HepG2 (cell line): ENCODE results near the gene SETD2. TPM values are rescaled to one million over a fixed set of nuclear protein-coding genes. Genes with fewer than 3 reads are reported as not detected.
A peak's percentile ranks its signal among the peaks of the same experiment; 100 is the strongest.

ENCODE experiments used
- AFF4 ChIP-seq: sonication (generic); formaldehyde crosslinking; IDR thresholded peaks from 2 replicates; pipeline ENCODE4 v1.4.0; 2020; ENCODE audit warnings: missing genetic modification reagents
- CBX1 ChIP-seq: IDR thresholded peaks from one replicate; pipeline ENCODE4 v1.6.1; 2016; ENCODE audit warnings: antibody characterized with exemption, low read depth
- CEBPZ ChIP-seq: IDR thresholded peaks from 2 replicates; pipeline ENCODE4 v1.6.1; 2012; ENCODE audit warnings: low read length, improper control_type of control experiment
- MLX ChIP-seq: IDR thresholded peaks from 2 replicates; pipeline ENCODE4 v1.6.1; 2016
- NFIC ChIP-seq: IDR thresholded peaks from 2 replicates; pipeline ENCODE4 v1.6.1; 2012; ENCODE audit warnings: mild to moderate bottlenecking, low read length, inconsistent platforms
- PAWR ChIP-seq: sonication (generic); formaldehyde crosslinking; IDR thresholded peaks from 2 replicates; pipeline ENCODE4 v1.4.0; 2020; ENCODE audit warnings: missing genetic modification reagents, mild to moderate bottlenecking, borderline replicate concordance
- POLR2A ChIP-seq, 2 experiments: IDR thresholded peaks; 2 replicates each; pipeline ENCODE4 v1.6.1; 2011; ENCODE audit warnings: low read depth in 2 of 2, low read length in 2 of 2, mild to moderate bottlenecking in 1 of 2, moderate library complexity in 1 of 2; ENCODE audit not compliant: insufficient read depth in 1 of 2
- POLR2G ChIP-seq: fragments of 200-400 bp; formaldehyde crosslinking; IDR thresholded peaks from 2 replicates; pipeline ENCODE4 v1.6.1; 2018; ENCODE audit warnings: mild to moderate bottlenecking, low read depth, low read length, moderate library complexity
- SNAI1 ChIP-seq: sonication (generic); formaldehyde crosslinking; IDR thresholded peaks from 2 replicates; pipeline ENCODE4 v1.5.0; 2020; ENCODE audit warnings: mild to moderate bottlenecking, missing genetic modification reagents, borderline replicate concordance
- SNAPC2 ChIP-seq: sonication (generic); formaldehyde crosslinking; IDR thresholded peaks from 2 replicates; pipeline ENCODE4 v1.8.1; 2022; ENCODE audit warnings: mild to moderate bottlenecking, missing genetic modification reagents
- SP1 ChIP-seq, 2 experiments: fragments of 450-650 bp in 1 of 2; sonication (generic) in 1 of 2; formaldehyde crosslinking in 1 of 2; IDR thresholded peaks; 2 replicates each; pipeline versions ENCODE4 v1.4.0 to v1.6.1; 2016 to 2020; ENCODE audit warnings: missing genetic modification reagents in 1 of 2
- ZIK1 ChIP-seq: sonication (generic); formaldehyde crosslinking; IDR thresholded peaks from 2 replicates; pipeline ENCODE4 v1.5.0; 2020; ENCODE audit warnings: mild to moderate bottlenecking, low read depth, missing genetic modification reagents, borderline replicate concordance
- ZNF251 ChIP-seq: sonication (generic); formaldehyde crosslinking; IDR thresholded peaks from 2 replicates; pipeline ENCODE4 v1.9.0; 2021; ENCODE audit warnings: mild to moderate bottlenecking, missing genetic modification reagents
- ZNF264 ChIP-seq: sonication (generic); formaldehyde crosslinking; IDR thresholded peaks from 2 replicates; pipeline ENCODE4 v1.4.0; 2020; ENCODE audit warnings: missing genetic modification reagents
- ZNF329 ChIP-seq: sonication (generic); formaldehyde crosslinking; IDR thresholded peaks from 2 replicates; pipeline ENCODE4 v1.9.0; 2021; ENCODE audit warnings: low read depth, mild to moderate bottlenecking, missing genetic modification reagents
- ZNF597 ChIP-seq: sonication (generic); formaldehyde crosslinking; IDR thresholded peaks from 2 replicates; pipeline ENCODE4 v1.5.0; 2020; ENCODE audit warnings: missing genetic modification reagents
- ZNF710 ChIP-seq: sonication (generic); formaldehyde crosslinking; IDR thresholded peaks from 2 replicates; pipeline ENCODE4 v1.5.0; 2020; ENCODE audit warnings: mild to moderate bottlenecking, missing genetic modification reagents, borderline replicate concordance
- ZSCAN25 ChIP-seq: sonication (generic); formaldehyde crosslinking; IDR thresholded peaks from 2 replicates; pipeline ENCODE4 v1.8.0; 2022; ENCODE audit warnings: mild to moderate bottlenecking, missing genetic modification reagents
- polyA plus RNA-seq, 8 experiments: library from polyadenylated mRNA; depleted of rRNA in 3 of 8; stranded (reverse) in 7 of 8; unstranded in 1 of 8; fragments of >200 nt; fragmentation: Illumina TruSeq in 4 of 8; extraction: Trizol in 4 of 8; gene quantifications; 2 replicates each; pipeline versions ENCODE4 v1.2.1 to v1.2.3, GENCODE V29; 2011 to 2016; ENCODE audit warnings: low read depth in 4 of 8, missing spikeins in 1 of 8, mixed read lengths in 1 of 8; ENCODE audit not compliant: insufficient read depth in 1 of 8
- total RNA-seq, 5 experiments: library from RNA; depleted of rRNA; stranded (reverse); fragments of >200 nt; fragmentation: Illumina TruSeq; extraction: Trizol; gene quantifications; 2 replicates each; pipeline ENCODE4 v1.2.3, GENCODE V29; 2016; ENCODE audit warnings: low read depth in 1 of 5

SETD2 gene
- total and polyA plus RNA-seq, 2 of the 13 experiments (the other 11 are each of a cell fraction or from before 2014, with no cell fraction given), result 14.2 to 24.2 TPM

GRCh38 chr3:47163169-47164006, 525 bp downstream of the SETD2 start (continued):
- TF ChIP-seq ZNF329, result peak; percentile 86; the same call in 1 of the 2 replicates
- TF ChIP-seq SNAI1 (CRISPR knock-in tag), result no peak
- TF ChIP-seq ZSCAN25 (CRISPR knock-in tag), result 0 out of 2 replicates have a peak, but pooled peaks have one; percentile 15
- TF ChIP-seq ZNF597 (CRISPR knock-in tag), result no peak
- peak in 1 of 2 experiments; percentile 67; a peak in 2 of 4 replicates for TF ChIP-seq POLR2A (IDR thresholded peaks at IDR 0.05; ENCODE audit: insufficient read depth in 1 of 2, low read depth in 2 of 2, low read length in 2 of 2)
- TF ChIP-seq PAWR, result no peak
- TF ChIP-seq MLX (CRISPR knock-in tag), result no peak
- TF ChIP-seq ZIK1, result no peak; the same call in 1 of the 2 replicates
- TF ChIP-seq CBX1, result no peak
- TF ChIP-seq SNAPC2 (CRISPR knock-in tag), result no peak
- peak; percentile 65; the same call in 1 of the 2 replicates for TF ChIP-seq AFF4 (CRISPR knock-in tag)
- TF ChIP-seq SP1 (IDR thresholded peaks at IDR 0.05), result no peak
- TF ChIP-seq SP1 (CRISPR knock-in tag; IDR thresholded peaks at IDR 0.05), result no peak
- no peak for TF ChIP-seq ZNF251 (CRISPR knock-in tag)
- TF ChIP-seq POLR2G, result peak; percentile 29; the same call in 1 of the 2 replicates
- TF ChIP-seq ZNF710 (CRISPR knock-in tag), result no peak; the same call in 1 of the 2 replicates
- TF ChIP-seq NFIC, result no peak
- TF ChIP-seq CEBPZ, result no peak
- TF ChIP-seq ZNF264, result no peak
